K562 (cell line): Measurements from ENCODE around the gene HK1. TPM values are rescaled to one million over a fixed set of nuclear protein-coding genes. Genes with fewer than 3 reads are reported as not detected.

Experiments
- ARID1B ChIP-seq: fragments of 450-650 bp; IDR thresholded peaks from 2 replicates; pipeline ENCODE4 v1.6.1; 2016; ENCODE audit warnings: antibody characterized with exemption, mild to moderate bottlenecking, inconsistent platforms
- BRD9 ChIP-seq: fragments of 450-650 bp; IDR thresholded peaks from 2 replicates; pipeline ENCODE4 v1.6.1; 2018; ENCODE audit warnings: low read depth; ENCODE audit not compliant: partially characterized antibody
- CREM ChIP-seq: IDR thresholded peaks from 2 replicates; pipeline ENCODE4 v1.6.1; 2014; ENCODE audit warnings: antibody characterized with exemption, low read depth
- EGR1 ChIP-seq: fragments of 450-650 bp; conservative IDR thresholded peaks from 2 replicates; pipeline ENCODE4 v1.6.1; 2017; ENCODE audit warnings: mild to moderate bottlenecking
- FOXJ2 ChIP-seq: fragments of 200-800 bp; sonication (Bioruptor generic); IDR thresholded peaks from 2 replicates; pipeline ENCODE4 v1.6.1; 2016; ENCODE audit warnings: missing genetic modification characterization, missing compliant biosample characterization
- GABPA ChIP-seq: fragments of 200-800 bp; sonication (Bioruptor generic); conservative IDR thresholded peaks from 2 replicates; pipeline ENCODE4 v1.6.1; 2016; ENCODE audit warnings: low read depth, missing genetic modification characterization, missing compliant biosample characterization
- KLF10 ChIP-seq: fragments of 250-450 bp; sonication (Bioruptor Pico); IDR thresholded peaks from 2 replicates; pipeline ENCODE4 v1.6.1; 2021; ENCODE audit warnings: matching md5 sums
- MTA3 ChIP-seq: fragments of 450-650 bp; formaldehyde crosslinking; IDR thresholded peaks from 2 replicates; pipeline ENCODE4 v1.6.1; 2017; ENCODE audit warnings: mild to moderate bottlenecking, borderline replicate concordance
- MYBL2 ChIP-seq, 2 experiments: fragments of 450-650 bp in 1 of 2; sonication (generic) in 1 of 2; formaldehyde crosslinking in 1 of 2; IDR thresholded peaks; 2 replicates each; pipeline versions ENCODE4 v1.6.1 to v1.8.1; 2017 to 2022; ENCODE audit warnings: borderline replicate concordance in 1 of 2, inconsistent platforms in 1 of 2, low read depth in 1 of 2, mild to moderate bottlenecking in 1 of 2, missing genetic modification reagents in 1 of 2, moderate library complexity in 1 of 2
- NBN ChIP-seq: fragments of 450-650 bp; IDR thresholded peaks from 2 replicates; pipeline ENCODE4 v1.6.1; 2016; ENCODE audit warnings: low read depth, mild to moderate bottlenecking
- NFIX ChIP-seq: fragments of 250-450 bp; sonication (Bioruptor Pico); IDR thresholded peaks from 2 replicates; pipeline ENCODE4 v1.4.0; 2020; ENCODE audit warnings: low read depth, mild to moderate bottlenecking, moderate library complexity
- SRSF1 ChIP-seq: fragments of 200-400 bp; formaldehyde crosslinking; IDR thresholded peaks from 2 replicates; pipeline ENCODE4 v1.6.1; 2017; ENCODE audit warnings: mild to moderate bottlenecking, low read depth, low read length, moderate library complexity
- STAG1 ChIP-seq: sonication (generic); formaldehyde crosslinking; IDR thresholded peaks from 2 replicates; pipeline ENCODE4 v1.5.0; 2020; ENCODE audit warnings: missing genetic modification reagents, borderline replicate concordance
- ZEB2 ChIP-seq: fragments of 450-650 bp; IDR thresholded peaks from 2 replicates; pipeline ENCODE4 v1.6.1; 2016
- ZNF79 ChIP-seq: fragments of 250-450 bp; sonication (Bioruptor Pico); IDR thresholded peaks from 2 replicates; pipeline ENCODE4 v1.4.0; 2020; ENCODE audit warnings: low read depth, mild to moderate bottlenecking, moderate library complexity
- ZSCAN32 ChIP-seq: fragments of 450-650 bp; formaldehyde crosslinking; IDR thresholded peaks from 2 replicates; pipeline ENCODE4 v1.4.0; 2020; ENCODE audit warnings: mild to moderate bottlenecking, moderate library complexity
- polyA plus RNA-seq, 8 experiments: library from polyadenylated mRNA; depleted of rRNA in 4 of 8; stranded (reverse) in 5 of 8; unstranded in 3 of 8; fragments of >200 nt; fragmentation: Nextera tagmentation in 2 of 8; fragmentation: Illumina TruSeq in 1 of 8; extraction: Ambion mirVana in 2 of 8; extraction: Trizol in 1 of 8; gene quantifications; 2 replicates each; pipeline versions ENCODE4 v1.2.1 to v1.2.3, GENCODE V29; 2011 to 2014; ENCODE audit warnings: inconsistent platforms in 1 of 8, missing spikeins in 1 of 8
- total RNA-seq, 7 experiments: library from RNA; depleted of rRNA in 6 of 7; stranded (reverse); fragments of >200 nt in 6 of 7; fragmentation: Illumina TruSeq in 2 of 7; extraction: Trizol in 2 of 7; gene quantifications; 2 replicates each; pipeline versions ENCODE4 v1.2.1 to v1.2.3, GENCODE V29; 2011 to 2021; ENCODE audit warnings: low replicate concordance in 1 of 7
- TF ChIP-seq, protein P1 (sequence below): sonication (generic); formaldehyde crosslinking; IDR thresholded peaks from 2 replicates; pipeline ENCODE4 v1.4.0; 2020; ENCODE audit warnings: mild to moderate bottlenecking, missing genetic modification reagents
- TF ChIP-seq, protein P2 (sequence below), 3 experiments: IDR thresholded peaks in 2 of 3; conservative IDR thresholded peaks in 1 of 3; 2 replicates each; pipeline ENCODE4 v1.5.1; 2011 to 2012; ENCODE audit warnings: low read length in 3 of 3, mild to moderate bottlenecking in 3 of 3, control low read depth in 2 of 3, improper control_type of control experiment in 1 of 3, inconsistent platforms in 1 of 3, low read depth in 1 of 3, mixed read lengths in 1 of 3, moderate library complexity in 1 of 3; ENCODE audit not compliant: insufficient read depth in 2 of 3
- TF ChIP-seq, protein P3 (sequence below): sonication (generic); formaldehyde crosslinking; IDR thresholded peaks from 2 replicates; pipeline ENCODE4 v1.8.0; 2022; ENCODE audit warnings: mild to moderate bottlenecking, missing genetic modification reagents

The HK1 gene
- total and polyA plus RNA-seq, 9 of the 15 experiments (the other 6 are each of a cell fraction or from before 2014, with no cell fraction given): 29.2 to 444 (median 193) TPM

DNA sequence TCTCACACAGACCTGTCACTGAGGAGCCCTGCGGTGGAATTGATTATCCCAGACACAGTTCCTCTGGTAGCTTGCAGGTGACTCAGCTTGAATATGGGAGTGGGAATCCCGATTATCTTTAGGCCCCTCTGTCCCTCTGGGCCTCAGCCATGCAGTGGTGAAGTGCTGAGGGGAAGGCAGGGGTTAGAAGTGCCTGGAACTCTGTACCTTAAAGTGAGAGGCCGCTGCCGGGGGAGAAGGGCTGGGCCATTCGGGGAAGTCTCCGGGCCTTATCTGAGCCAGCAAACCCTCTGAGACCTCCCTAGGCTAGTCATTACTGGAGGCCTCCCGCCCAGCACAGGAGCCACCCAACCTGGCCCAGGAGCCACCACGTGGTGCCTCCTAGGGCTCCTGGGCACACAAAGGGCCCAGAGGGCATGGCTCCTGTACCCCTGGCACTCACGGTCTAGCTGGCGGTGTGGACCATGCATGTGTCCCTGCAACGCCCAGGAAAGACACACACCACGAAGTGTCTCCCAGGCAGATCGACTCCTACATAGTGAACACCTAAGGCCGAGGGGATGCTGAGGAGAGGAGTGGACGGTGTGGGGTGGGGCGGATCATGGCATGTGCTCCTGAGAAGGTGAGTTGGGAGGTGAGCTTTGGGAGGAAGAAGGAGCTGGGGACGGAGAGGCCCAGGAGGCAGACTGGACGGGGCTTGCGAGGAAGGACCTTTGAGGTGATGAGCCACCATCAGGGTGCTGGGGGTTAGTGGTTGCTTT lies 56.2 kb downstream of the HK1 start (continued):
- TF ChIP-seq CREM (0 out of 2 replicates have a peak, but pooled peaks have one; percentile 7), GABPA (tag) (no peak), KLF10 (CRISPR knock-in tag) (no peak), SRSF1 (no peak), ARID1B (peak; percentile 84), EGR1 (no peak), ZSCAN32 (CRISPR knock-in tag) (no peak), STAG1 (no peak), BRD9 (no peak), ZEB2 (peak; percentile 43; the same call in 1 of the 2 replicates), FOXJ2 (tag) (no peak), NBN (no peak), MYBL2 (IDR thresholded peaks at IDR 0.05; ENCODE audit: low read depth) (no peak), MYBL2 (CRISPR knock-in tag; IDR thresholded peaks at IDR 0.05; ENCODE audit: borderline replicate concordance) (no peak), NFIX (CRISPR knock-in tag) (no peak), ZNF79 (CRISPR knock-in tag) (no peak), MTA3 (peak; percentile 40; the same call in 1 of the 2 replicates)
- TF ChIP-seq, protein P1, sequence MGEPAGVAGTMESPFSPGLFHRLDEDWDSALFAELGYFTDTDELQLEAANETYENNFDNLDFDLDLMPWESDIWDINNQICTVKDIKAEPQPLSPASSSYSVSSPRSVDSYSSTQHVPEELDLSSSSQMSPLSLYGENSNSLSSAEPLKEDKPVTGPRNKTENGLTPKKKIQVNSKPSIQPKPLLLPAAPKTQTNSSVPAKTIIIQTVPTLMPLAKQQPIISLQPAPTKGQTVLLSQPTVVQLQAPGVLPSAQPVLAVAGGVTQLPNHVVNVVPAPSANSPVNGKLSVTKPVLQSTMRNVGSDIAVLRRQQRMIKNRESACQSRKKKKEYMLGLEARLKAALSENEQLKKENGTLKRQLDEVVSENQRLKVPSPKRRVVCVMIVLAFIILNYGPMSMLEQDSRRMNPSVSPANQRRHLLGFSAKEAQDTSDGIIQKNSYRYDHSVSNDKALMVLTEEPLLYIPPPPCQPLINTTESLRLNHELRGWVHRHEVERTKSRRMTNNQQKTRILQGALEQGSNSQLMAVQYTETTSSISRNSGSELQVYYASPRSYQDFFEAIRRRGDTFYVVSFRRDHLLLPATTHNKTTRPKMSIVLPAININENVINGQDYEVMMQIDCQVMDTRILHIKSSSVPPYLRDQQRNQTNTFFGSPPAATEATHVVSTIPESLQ (CRISPR knock-in tag): no peak
- TF ChIP-seq, protein P2, sequence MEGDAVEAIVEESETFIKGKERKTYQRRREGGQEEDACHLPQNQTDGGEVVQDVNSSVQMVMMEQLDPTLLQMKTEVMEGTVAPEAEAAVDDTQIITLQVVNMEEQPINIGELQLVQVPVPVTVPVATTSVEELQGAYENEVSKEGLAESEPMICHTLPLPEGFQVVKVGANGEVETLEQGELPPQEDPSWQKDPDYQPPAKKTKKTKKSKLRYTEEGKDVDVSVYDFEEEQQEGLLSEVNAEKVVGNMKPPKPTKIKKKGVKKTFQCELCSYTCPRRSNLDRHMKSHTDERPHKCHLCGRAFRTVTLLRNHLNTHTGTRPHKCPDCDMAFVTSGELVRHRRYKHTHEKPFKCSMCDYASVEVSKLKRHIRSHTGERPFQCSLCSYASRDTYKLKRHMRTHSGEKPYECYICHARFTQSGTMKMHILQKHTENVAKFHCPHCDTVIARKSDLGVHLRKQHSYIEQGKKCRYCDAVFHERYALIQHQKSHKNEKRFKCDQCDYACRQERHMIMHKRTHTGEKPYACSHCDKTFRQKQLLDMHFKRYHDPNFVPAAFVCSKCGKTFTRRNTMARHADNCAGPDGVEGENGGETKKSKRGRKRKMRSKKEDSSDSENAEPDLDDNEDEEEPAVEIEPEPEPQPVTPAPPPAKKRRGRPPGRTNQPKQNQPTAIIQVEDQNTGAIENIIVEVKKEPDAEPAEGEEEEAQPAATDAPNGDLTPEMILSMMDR (IDR thresholded peaks at IDR 0.05 in 2 of 3, conservative IDR thresholded peaks at IDR 0.05 in 1 of 3; ENCODE audit: insufficient read depth in 2 of 3, low read depth in 1 of 3, low read length in 3 of 3): no peak
- TF ChIP-seq, protein P3, sequence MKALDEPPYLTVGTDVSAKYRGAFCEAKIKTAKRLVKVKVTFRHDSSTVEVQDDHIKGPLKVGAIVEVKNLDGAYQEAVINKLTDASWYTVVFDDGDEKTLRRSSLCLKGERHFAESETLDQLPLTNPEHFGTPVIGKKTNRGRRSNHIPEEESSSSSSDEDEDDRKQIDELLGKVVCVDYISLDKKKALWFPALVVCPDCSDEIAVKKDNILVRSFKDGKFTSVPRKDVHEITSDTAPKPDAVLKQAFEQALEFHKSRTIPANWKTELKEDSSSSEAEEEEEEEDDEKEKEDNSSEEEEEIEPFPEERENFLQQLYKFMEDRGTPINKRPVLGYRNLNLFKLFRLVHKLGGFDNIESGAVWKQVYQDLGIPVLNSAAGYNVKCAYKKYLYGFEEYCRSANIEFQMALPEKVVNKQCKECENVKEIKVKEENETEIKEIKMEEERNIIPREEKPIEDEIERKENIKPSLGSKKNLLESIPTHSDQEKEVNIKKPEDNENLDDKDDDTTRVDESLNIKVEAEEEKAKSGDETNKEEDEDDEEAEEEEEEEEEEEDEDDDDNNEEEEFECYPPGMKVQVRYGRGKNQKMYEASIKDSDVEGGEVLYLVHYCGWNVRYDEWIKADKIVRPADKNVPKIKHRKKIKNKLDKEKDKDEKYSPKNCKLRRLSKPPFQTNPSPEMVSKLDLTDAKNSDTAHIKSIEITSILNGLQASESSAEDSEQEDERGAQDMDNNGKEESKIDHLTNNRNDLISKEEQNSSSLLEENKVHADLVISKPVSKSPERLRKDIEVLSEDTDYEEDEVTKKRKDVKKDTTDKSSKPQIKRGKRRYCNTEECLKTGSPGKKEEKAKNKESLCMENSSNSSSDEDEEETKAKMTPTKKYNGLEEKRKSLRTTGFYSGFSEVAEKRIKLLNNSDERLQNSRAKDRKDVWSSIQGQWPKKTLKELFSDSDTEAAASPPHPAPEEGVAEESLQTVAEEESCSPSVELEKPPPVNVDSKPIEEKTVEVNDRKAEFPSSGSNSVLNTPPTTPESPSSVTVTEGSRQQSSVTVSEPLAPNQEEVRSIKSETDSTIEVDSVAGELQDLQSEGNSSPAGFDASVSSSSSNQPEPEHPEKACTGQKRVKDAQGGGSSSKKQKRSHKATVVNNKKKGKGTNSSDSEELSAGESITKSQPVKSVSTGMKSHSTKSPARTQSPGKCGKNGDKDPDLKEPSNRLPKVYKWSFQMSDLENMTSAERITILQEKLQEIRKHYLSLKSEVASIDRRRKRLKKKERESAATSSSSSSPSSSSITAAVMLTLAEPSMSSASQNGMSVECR: no peak
